Karpas-422 (cell line): ENCODE data around the gene NDUFB2. TPM values are rescaled to one million over a fixed set of nuclear protein-coding genes. Genes with fewer than 3 reads are reported as not detected.

Experiments used
- DNase-seq: peaks from one replicate; pipeline ENCODE4 v3.0.0-alpha.2; 2015
- H2AFZ ChIP-seq: fragments of 200-600 bp; sonication (generic); 2 replicates; pipeline ENCODE4 v1.6.1; 2014; ENCODE audit warnings: antibody characterized with exemption, low read length, mixed read lengths
- H3K27ac ChIP-seq: fragments of 200-600 bp; sonication (generic); 2 replicates; pipeline ENCODE4 v1.5.1; 2014; ENCODE audit warnings: mild to moderate bottlenecking, low read length, moderate library complexity
- H3K27me3 ChIP-seq: fragments of 200-600 bp; sonication (generic); 2 replicates; pipeline ENCODE4 v1.6.1; 2014; ENCODE audit warnings: low read length, mixed read lengths
- H3K36me3 ChIP-seq: fragments of 200-600 bp; sonication (generic); 2 replicates; pipeline ENCODE4 v1.6.1; 2014; ENCODE audit warnings: low read length, mixed read lengths; ENCODE audit not compliant: insufficient read depth
- H3K4me1 ChIP-seq: fragments of 200-600 bp; sonication (generic); 2 replicates; pipeline ENCODE4 v1.6.1; 2014; ENCODE audit warnings: mild to moderate bottlenecking, low read length, mixed read lengths
- H3K4me2 ChIP-seq: fragments of 200-600 bp; sonication (generic); 2 replicates; pipeline ENCODE4 v1.6.1; 2014; ENCODE audit warnings: low read length, low read depth, mild to moderate bottlenecking; ENCODE audit not compliant: poor library complexity, severe bottlenecking
- H3K4me3 ChIP-seq: fragments of 200-600 bp; sonication (generic); 2 replicates; pipeline ENCODE4 v1.5.1; 2014; ENCODE audit warnings: mild to moderate bottlenecking, antibody characterized with exemption, low read length, mixed read lengths
- H3K79me2 ChIP-seq: fragments of 200-600 bp; sonication (generic); 2 replicates; pipeline ENCODE4 v1.6.1; 2014; ENCODE audit warnings: mild to moderate bottlenecking, low read length, mixed read lengths
- H3K9ac ChIP-seq: fragments of 200-600 bp; sonication (generic); 2 replicates; pipeline ENCODE4 v1.6.0; 2014; ENCODE audit warnings: low read length
- H3K9me2 ChIP-seq: fragments of 200-600 bp; sonication (generic), shearing (Covaris generic); replicated peaks from 2 replicates; pipeline ENCODE4 v1.6.0; 2014; ENCODE audit warnings: mild to moderate bottlenecking, low read length, moderate library complexity; ENCODE audit not compliant: insufficient read depth
- H3K9me3 ChIP-seq: fragments of 300-700, 200-600 bp; sonication (generic); 2 replicates; pipeline ENCODE4 v1.6.1; 2014; ENCODE audit warnings: low read length, mixed read lengths
- H4K20me1 ChIP-seq: fragments of 200-600 bp; sonication (generic); 2 replicates; pipeline ENCODE4 v1.6.1; 2014; ENCODE audit warnings: mild to moderate bottlenecking, antibody characterized with exemption, low read length, low read depth; ENCODE audit not compliant: insufficient read depth
- total RNA-seq: library from RNA; depleted of rRNA; stranded (reverse); fragments of >200 nt; shearing (Covaris generic); gene quantifications from 2 replicates; pipeline ENCODE4 v1.2.3, GENCODE V29; 2014; ENCODE audit warnings: low replicate concordance

NDUFB2 gene
- total RNA-seq, 1 experiment from 2014 or later, result 297 TPM

DNA sequence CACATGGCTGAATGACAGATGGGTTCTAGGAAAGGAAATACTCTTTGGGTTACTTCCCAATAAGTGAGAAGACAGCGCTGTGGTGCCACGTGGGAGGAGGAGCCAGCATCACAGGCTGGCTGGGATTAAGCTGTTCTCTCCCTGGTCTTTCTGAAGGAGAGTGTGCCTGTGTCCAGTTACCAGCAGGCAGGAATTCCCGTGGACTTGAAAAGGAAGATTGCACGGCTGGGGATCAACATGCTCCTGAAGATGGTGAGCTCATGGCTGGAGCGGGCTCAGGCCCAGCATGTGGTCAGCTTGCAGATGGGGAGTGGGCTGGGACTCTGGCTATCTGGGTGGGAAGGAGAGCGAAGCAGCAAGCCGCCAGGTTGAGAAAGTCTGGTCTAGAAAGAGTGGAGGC lies 15.6 kb upstream of the NDUFB2 start:
- Histone ChIP-seq H2AFZ (no peak overlapping the region), H3K36me3 (peaks cover 6% of the 10 kb centered on the region; the same call in 1 of the 2 replicates), H3K4me2 (no peak overlapping the region), H3K27me3 (no peaks in the 10 kb centered on the region), H3K27ac (no peak overlapping the region), H3K9me3 (no peaks in the 10 kb centered on the region), H3K9ac (no peak overlapping the region), H3K4me1 (peaks cover 22% of the 10 kb centered on the region), H3K4me3 (no peak overlapping the region), H3K79me2 (peaks cover 12% of the 10 kb centered on the region), H3K9me2 (no peaks in the 10 kb centered on the region), H4K20me1 (no peaks in the 10 kb centered on the region)
- no peak for DNase-seq

DNA sequence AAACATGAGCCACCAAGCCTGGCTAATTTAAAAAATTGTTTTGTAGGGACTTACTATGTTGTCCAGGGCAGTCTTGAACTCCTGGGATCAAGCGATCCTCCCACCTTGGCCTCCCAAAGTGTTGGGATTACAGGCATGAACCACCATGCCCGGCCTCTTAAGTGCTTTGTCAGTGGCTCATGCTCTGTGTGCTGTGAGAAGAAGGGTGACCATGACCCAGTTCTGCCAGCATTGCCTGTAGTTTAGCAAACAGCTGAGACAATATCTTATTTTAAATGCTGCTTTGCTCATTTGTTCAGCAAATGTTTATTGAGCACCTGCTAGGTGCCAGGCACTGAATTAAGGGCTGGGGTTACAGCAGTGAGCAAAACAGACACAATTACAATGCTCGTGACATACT lies 14.7 kb upstream of the NDUFB2 start:
- peaks cover 6% of the 10 kb centered on the region; the same call in 1 of the 2 replicates for H3K36me3 ChIP-seq

DNA sequence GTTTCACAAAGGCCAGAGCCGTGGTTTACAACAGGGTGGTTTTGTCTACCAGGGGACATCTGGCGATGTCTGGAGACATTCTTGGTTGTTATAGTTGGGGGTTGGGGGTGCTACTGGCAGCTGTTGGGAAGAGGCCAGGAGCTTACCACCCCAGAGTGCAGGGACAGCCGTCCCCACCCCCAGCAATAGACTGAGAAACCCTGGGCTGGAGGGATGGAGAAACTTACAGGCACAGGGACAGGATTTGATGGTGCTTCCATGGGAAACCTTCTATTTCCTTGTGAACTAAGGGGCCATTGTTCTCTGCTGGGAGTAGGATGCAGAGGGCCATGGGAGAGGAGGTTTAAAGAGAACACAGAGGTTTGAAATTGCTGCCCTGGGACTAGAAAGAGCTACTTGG lies 12.9 kb upstream of the NDUFB2 start:
- Histone ChIP-seq H3K27ac (no peak overlapping the region), H3K9ac (no peak overlapping the region), H3K4me2 (no peak overlapping the region), H3K4me1 (no peaks in the 10 kb centered on the region), H3K36me3 (peaks cover 9% of the 10 kb centered on the region; the same call in 1 of the 2 replicates), H2AFZ (no peak overlapping the region), H3K9me3 (no peaks in the 10 kb centered on the region), H3K79me2 (no peaks in the 10 kb centered on the region), H3K27me3 (no peaks in the 10 kb centered on the region), H3K4me3 (no peak overlapping the region), H4K20me1 (no peaks in the 10 kb centered on the region), H3K9me2 (no peaks in the 10 kb centered on the region)
- DNase-seq, result no peak

More for the DNA sequence above, 14.7 kb upstream of the NDUFB2 start:
- no peak overlapping the region for H2AFZ ChIP-seq
- no peak overlapping the region for H3K4me2 ChIP-seq
- H3K27me3 ChIP-seq, result no peaks in the 10 kb centered on the region
- no peak overlapping the region for H3K27ac ChIP-seq
- no peaks in the 10 kb centered on the region for H3K9me2 ChIP-seq
- no peak for DNase-seq
- H4K20me1 ChIP-seq, result no peaks in the 10 kb centered on the region
- peaks cover 10% of the 10 kb centered on the region for H3K79me2 ChIP-seq
- no peak overlapping the region for H3K9ac ChIP-seq
- H3K4me1 ChIP-seq, result peaks cover 13% of the 10 kb centered on the region
- no peak overlapping the region for H3K4me3 ChIP-seq
- H3K9me3 ChIP-seq, result no peaks in the 10 kb centered on the region

DNA sequence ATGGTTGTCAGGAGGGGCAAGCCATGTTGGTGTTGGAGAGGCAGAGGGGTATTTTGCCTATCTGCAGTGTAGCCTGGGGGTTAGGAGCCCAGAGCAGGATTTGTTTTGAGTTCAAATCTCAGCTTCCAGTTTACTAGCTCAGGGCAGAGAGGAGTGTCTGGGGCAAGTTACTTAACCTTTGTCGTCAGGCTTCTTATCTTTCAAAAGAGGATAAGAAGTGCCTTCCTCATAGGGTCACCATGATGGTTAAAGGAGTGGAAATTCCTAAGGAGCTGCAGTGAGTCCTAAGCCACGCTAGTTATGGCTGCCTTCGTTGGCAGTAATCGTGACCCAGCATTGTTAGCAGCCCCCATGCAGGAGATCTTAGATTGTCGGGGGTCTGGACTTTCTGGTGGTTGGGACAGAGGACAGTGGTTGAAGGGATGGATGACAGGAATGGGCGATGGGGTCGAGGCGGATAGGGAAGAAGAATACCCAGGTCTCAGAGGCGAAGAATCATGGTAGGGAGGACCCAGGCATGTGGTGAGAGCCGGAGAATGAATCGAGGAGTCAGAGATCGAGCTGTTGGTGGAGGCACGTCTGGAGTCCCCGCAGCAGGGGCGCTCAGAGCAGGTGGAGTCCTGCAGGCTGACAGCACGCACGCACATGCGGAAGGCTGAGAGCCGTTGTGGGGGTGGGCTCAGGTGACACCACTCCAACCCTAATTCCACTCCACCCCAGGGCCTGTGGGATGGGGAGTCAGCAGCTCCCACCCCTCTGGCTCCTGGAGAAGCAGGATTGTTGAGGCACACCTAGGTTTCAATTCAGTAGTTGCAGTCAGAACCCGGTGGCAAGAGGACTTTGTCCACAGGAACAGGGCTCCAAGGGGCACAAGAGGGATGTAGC lies 12.2 kb upstream of the NDUFB2 start:
- Histone ChIP-seq H3K36me3 (peaks cover 6% of the 10 kb centered on the region; the same call in 1 of the 2 replicates), H3K79me2 (no peaks in the 10 kb centered on the region), H3K4me1 (no peaks in the 10 kb centered on the region), H3K4me3 (no peak overlapping the region), H3K27ac (no peak overlapping the region), H3K4me2 (no peak overlapping the region), H3K9me2 (no peaks in the 10 kb centered on the region), H2AFZ (no peak overlapping the region), H3K9ac (no peak overlapping the region), H3K9me3 (no peaks in the 10 kb centered on the region), H4K20me1 (no peaks in the 10 kb centered on the region), H3K27me3 (no peaks in the 10 kb centered on the region)
- DNase-seq, result no peak

DNA sequence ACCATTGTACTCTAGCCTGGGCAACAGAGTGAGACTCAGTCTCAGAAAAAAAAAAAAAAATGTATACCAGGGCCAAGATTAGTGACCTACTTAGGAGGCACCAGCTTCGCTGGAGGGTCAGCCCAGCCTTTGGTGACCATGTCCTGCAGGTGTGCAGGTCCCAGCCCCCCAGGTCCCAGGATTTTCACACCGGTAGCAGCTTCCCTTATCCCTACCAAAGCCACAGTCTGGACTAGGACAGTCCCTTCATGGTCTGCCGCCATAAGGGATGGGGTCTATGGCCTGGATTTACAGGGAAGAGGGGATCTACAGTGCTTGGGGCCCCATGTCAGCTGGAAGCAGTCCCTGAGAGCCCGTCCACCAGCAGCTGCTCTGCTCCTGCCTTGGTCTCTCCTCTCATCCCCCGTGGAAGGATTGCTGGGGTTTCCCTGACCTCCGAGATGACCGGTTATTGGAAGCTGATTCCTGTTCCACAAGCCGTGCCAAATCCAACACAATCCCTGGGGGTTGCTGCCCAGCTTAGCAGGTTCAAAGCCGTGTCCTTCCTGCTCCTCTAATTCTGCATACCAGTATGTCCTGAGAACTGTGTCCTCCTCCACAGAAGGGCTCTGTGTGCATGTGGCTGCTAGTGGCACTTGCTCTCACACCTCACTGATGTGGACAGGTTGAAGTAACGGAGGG lies 11.0 kb upstream of the NDUFB2 start:
- Histone ChIP-seq H3K9me3 (no peaks in the 10 kb centered on the region), H4K20me1 (no peaks in the 10 kb centered on the region), H2AFZ (no peak overlapping the region), H3K4me3 (no peak overlapping the region), H3K27ac (no peak overlapping the region), H3K4me2 (no peak overlapping the region), H3K9me2 (no peaks in the 10 kb centered on the region), H3K27me3 (no peaks in the 10 kb centered on the region), H3K9ac (no peak overlapping the region), H3K4me1 (no peaks in the 10 kb centered on the region), H3K36me3 (0 out of 2 replicates have a peak, but pooled peaks cover 3% of the 10 kb centered on the region), H3K79me2 (no peaks in the 10 kb centered on the region)
- no peak for DNase-seq

DNA sequence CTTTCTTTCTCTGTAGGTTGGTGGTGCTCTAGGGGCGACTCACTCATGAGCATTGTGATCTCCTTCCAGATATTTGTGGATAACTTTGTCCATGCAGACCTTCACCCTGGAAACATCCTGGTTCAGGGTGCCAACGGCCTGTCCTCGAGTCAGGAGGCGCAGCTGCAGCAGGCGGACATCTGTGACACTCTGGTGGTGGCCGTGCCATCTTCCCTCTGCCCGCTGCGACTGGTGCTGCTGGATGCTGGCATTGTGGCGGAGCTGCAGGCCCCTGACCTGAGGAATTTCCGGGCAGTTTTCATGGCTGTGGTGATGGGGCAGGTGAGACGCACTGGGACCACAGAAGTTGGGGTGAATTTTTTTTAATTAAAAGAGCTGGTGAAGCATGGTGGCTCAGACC lies 9.6 kb upstream of the NDUFB2 start:
- Histone ChIP-seq H3K79me2 (no peaks in the 10 kb centered on the region), H3K27me3 (no peaks in the 10 kb centered on the region)

DNA sequence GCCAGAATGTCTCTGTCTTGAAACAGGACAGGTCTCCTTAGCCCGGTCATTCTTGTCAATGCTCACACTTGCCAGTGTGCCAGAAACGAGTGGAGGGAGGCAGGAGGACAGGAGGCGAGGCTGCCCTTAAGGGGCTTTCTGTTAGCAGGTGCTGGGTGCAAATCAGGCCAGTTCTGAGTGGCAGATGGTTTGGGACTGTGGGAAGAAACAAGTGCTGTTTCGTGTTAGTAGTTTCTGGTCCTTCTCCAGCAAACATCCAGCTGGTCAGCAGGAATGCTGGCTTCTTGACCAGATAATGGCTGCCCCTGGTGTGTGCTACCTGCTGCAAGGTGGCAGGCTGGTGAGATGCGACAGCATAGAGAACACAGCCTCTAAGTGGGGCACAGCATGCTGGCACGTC lies 8.2 kb upstream of the NDUFB2 start:
- H3K4me2 ChIP-seq, result no peak overlapping the region
- DNase-seq, result no peak
- H3K27ac ChIP-seq, result no peak overlapping the region
- no peaks in the 10 kb centered on the region for H3K9me2 ChIP-seq
- no peak overlapping the region for H2AFZ ChIP-seq
- H3K4me1 ChIP-seq, result no peaks in the 10 kb centered on the region
- H3K9ac ChIP-seq, result no peak overlapping the region
- no peaks in the 10 kb centered on the region for H3K79me2 ChIP-seq
- no peak overlapping the region for H3K4me3 ChIP-seq
- H4K20me1 ChIP-seq, result no peaks in the 10 kb centered on the region
- H3K27me3 ChIP-seq, result no peaks in the 10 kb centered on the region
- 0 out of 2 replicates have a peak, but pooled peaks cover 3% of the 10 kb centered on the region for H3K36me3 ChIP-seq
- no peaks in the 10 kb centered on the region for H3K9me3 ChIP-seq

More for the DNA sequence above, 9.6 kb upstream of the NDUFB2 start:
- Histone ChIP-seq H3K4me2 (no peak overlapping the region), H3K4me3 (no peak overlapping the region), H3K27ac (no peak overlapping the region), H3K9me3 (no peaks in the 10 kb centered on the region), H4K20me1 (no peaks in the 10 kb centered on the region), H3K36me3 (0 out of 2 replicates have a peak, but pooled peaks cover 3% of the 10 kb centered on the region), H3K9me2 (no peaks in the 10 kb centered on the region), H3K9ac (no peak overlapping the region), H2AFZ (no peak overlapping the region), H3K4me1 (no peaks in the 10 kb centered on the region)
- DNase-seq, result no peak
